ENCODE results near the gene HARBI1.

GRCh38 chr11:46555267-46556054 is 61.6 kb downstream of the HARBI1 start:
- no peak for TF ChIP-seq POLR2A (IDR thresholded peaks at IDR 0.05; ENCODE audit: low read length)
- no peak for TF ChIP-seq GATA1 (IDR thresholded peaks at IDR 0.05; ENCODE audit: low read depth, low read length)

Measured in erythroblast (primary cell).